GM23248 (cell line): ENCODE measurements around the gene RHEB. TPM values are rescaled to one million over a fixed set of nuclear protein-coding genes. Genes with fewer than 3 reads are reported as not detected.

Experiments
- DNase-seq: peaks from one replicate; pipeline ENCODE4 v3.0.0-alpha.2; 2015
- H2AFZ ChIP-seq: fragments of 200-600 bp; sonication (generic); 2 replicates; pipeline ENCODE4 v1.6.1; 2016; ENCODE audit warnings: antibody characterized with exemption
- H3F3A ChIP-seq: fragments of 200-600 bp; sonication (generic); 2 replicates; pipeline ENCODE4 v1.6.1; 2016; ENCODE audit warnings: mild to moderate bottlenecking, antibody characterized with exemption, mixed run types; ENCODE audit not compliant: insufficient read depth
- H3K27ac ChIP-seq: fragments of 200-600 bp; sonication (generic); 2 replicates; pipeline ENCODE4 v1.5.1; 2016; ENCODE audit warnings: mild to moderate bottlenecking
- H3K27me3 ChIP-seq: fragments of 200-600 bp; sonication (generic); replicated peaks from 2 replicates; pipeline ENCODE4 v1.6.1; 2016; ENCODE audit warnings: mild to moderate bottlenecking; ENCODE audit not compliant: insufficient read depth
- H3K36me3 ChIP-seq: fragments of 200-600 bp; sonication (generic); 2 replicates; pipeline ENCODE4 v1.6.1; 2016; ENCODE audit warnings: low read depth, mild to moderate bottlenecking
- H3K4me1 ChIP-seq: fragments of 200-600 bp; sonication (generic); 2 replicates; pipeline ENCODE4 v1.6.1; 2016; ENCODE audit warnings: mild to moderate bottlenecking; ENCODE audit not compliant: insufficient read depth
- H3K4me2 ChIP-seq: fragments of 200-600 bp; sonication (generic); one replicate; pipeline ENCODE4 v1.6.1; 2016; ENCODE audit warnings: mild to moderate bottlenecking; ENCODE audit not compliant: unreplicated experiment
- H3K4me3 ChIP-seq: fragments of 200-600 bp; sonication (generic); 2 replicates; pipeline ENCODE4 v1.5.1; 2016; ENCODE audit warnings: mild to moderate bottlenecking
- H3K79me2 ChIP-seq: fragments of 200-600 bp; sonication (generic); 2 replicates; pipeline ENCODE4 v1.6.1; 2016; ENCODE audit warnings: mild to moderate bottlenecking; ENCODE audit not compliant: insufficient read depth
- H3K9ac ChIP-seq: fragments of 200-600 bp; sonication (generic); 2 replicates; pipeline ENCODE4 v1.6.1; 2016; ENCODE audit warnings: mild to moderate bottlenecking
- H3K9me2 ChIP-seq: fragments of 200-600 bp; sonication (generic); 2 replicates; pipeline ENCODE4 v1.6.1; 2016; ENCODE audit warnings: mixed run types, mild to moderate bottlenecking, moderate library complexity; ENCODE audit not compliant: insufficient read depth
- H3K9me3 ChIP-seq: fragments of 200-600 bp; sonication (generic); one replicate; pipeline ENCODE4 v1.6.1; 2017; ENCODE audit warnings: low read depth
- H4K20me1 ChIP-seq: fragments of 200-600 bp; sonication (generic); 2 replicates; pipeline ENCODE4 v1.6.0; 2016; ENCODE audit not compliant: insufficient read depth
- EZH2 ChIP-seq: fragments of 200-600 bp; sonication (generic); IDR thresholded peaks from 2 replicates; pipeline ENCODE4 v1.6.1; 2018; ENCODE audit warnings: antibody characterized with exemption, mild to moderate bottlenecking; ENCODE audit not compliant: insufficient read depth, poor library complexity, severe bottlenecking
- EZH2phosphoT487 ChIP-seq: fragments of 200-600 bp; sonication (generic); IDR thresholded peaks from 2 replicates; pipeline ENCODE4 v1.6.1; 2018; ENCODE audit warnings: antibody characterized with exemption, moderate library complexity, mild to moderate bottlenecking, low read depth; ENCODE audit not compliant: insufficient read depth
- WGBS, 2 experiments: methylation state at CpG; one replicate each; pipeline ENCODE4 v1.1.6; 2015 to 2017; ENCODE audit warnings: low lambda C conversion rate in 2 of 2, low coverage in 1 of 2; ENCODE audit errors: missing lambda C conversion rate in 2 of 2; 5-methylcytosine and 5-hydroxymethylcytosine counted together
- in situ Hi-C: fragments of 300-500 bp; cut with MboI; formaldehyde crosslinking; loops from 2 replicates; pipeline ENCODE4 v1.15.0; 2020
- polyA plus RNA-seq: library from polyadenylated mRNA; unstranded; fragments of >200 nt; fragmentation: Nextera tagmentation; extraction: Ambion mirVana; gene quantifications from 2 replicates; pipeline ENCODE4 v1.2.1, GENCODE V29; 2016
- total RNA-seq: library from RNA; depleted of rRNA; stranded (reverse); fragments of >200 nt; shearing (Covaris generic); gene quantifications from 2 replicates; pipeline ENCODE4 v1.2.3, GENCODE V29; 2014

RHEB gene
- total and polyA plus RNA-seq, 2 experiments from 2014 or later: 86.4 to 235 TPM

- H2AFZ ChIP-seq: no peak overlapping the region
- H3K9me3 ChIP-seq: no peaks in the 10 kb centered on the region
- H3K4me2 ChIP-seq: no peak overlapping the region
- peaks cover 37% of the 10 kb centered on the region for H3K4me1 ChIP-seq
- H3K36me3 ChIP-seq: peaks cover 20% of the 10 kb centered on the region; the same call in 1 of the 2 replicates
- H3K9ac ChIP-seq: no peak overlapping the region
- no peaks in the 10 kb centered on the region for H3K9me2 ChIP-seq
- in situ Hi-C loops: no loop called here
- H3F3A ChIP-seq: peaks cover 42% of the 10 kb centered on the region
- no peak for TF ChIP-seq EZH2
- TF ChIP-seq EZH2phosphoT487: no peak
- H4K20me1 ChIP-seq: no peaks in the 10 kb centered on the region
- DNase-seq: no peak
- H3K27me3 ChIP-seq: no peaks in the 10 kb centered on the region
- no peak overlapping the region for H3K4me3 ChIP-seq
- 35 to 44% methylated on average over 2 of the region's 2 CpGs for WGBS, 2 experiments
- H3K27ac ChIP-seq: no peak overlapping the region
- peaks cover 96% of the 10 kb centered on the region for H3K79me2 ChIP-seq
Measured at GRCh38 chr7:151489498-151489897, 30.2 kb downstream of the RHEB start.

GRCh38 chr7:151488096-151488495, 31.6 kb downstream of the RHEB start:
- Histone ChIP-seq H3K4me2 (no peak overlapping the region), H3K36me3 (peaks cover 30% of the 10 kb centered on the region; the same call in 1 of the 2 replicates), H3K27me3 (no peaks in the 10 kb centered on the region), H3K4me1 (peaks cover 39% of the 10 kb centered on the region), H3K9ac (no peak overlapping the region), H3K79me2 (peaks cover 96% of the 10 kb centered on the region), H3K4me3 (no peak overlapping the region), H2AFZ (no peak overlapping the region), H4K20me1 (no peaks in the 10 kb centered on the region), H3K9me2 (no peaks in the 10 kb centered on the region), H3K27ac (no peak overlapping the region), H3K9me3 (no peaks in the 10 kb centered on the region), H3F3A (peaks cover 49% of the 10 kb centered on the region)
- TF ChIP-seq EZH2 (no peak), EZH2phosphoT487 (no peak)
- peak; percentile 14 for DNase-seq
- in situ Hi-C loops: no loop called here

GRCh38 chr7:151487228-151487627, 32.5 kb downstream of the RHEB start:
- DNase-seq: no peak
- Histone ChIP-seq H3K9me3 (no peaks in the 10 kb centered on the region), H3K4me1 (peaks cover 37% of the 10 kb centered on the region), H3K4me3 (no peak overlapping the region), H3K36me3 (peaks cover 30% of the 10 kb centered on the region; the same call in 1 of the 2 replicates), H3K79me2 (peaks cover 96% of the 10 kb centered on the region), H3K4me2 (no peak overlapping the region), H3K27ac (no peak overlapping the region), H2AFZ (no peak overlapping the region), H3F3A (peaks cover 49% of the 10 kb centered on the region), H4K20me1 (no peaks in the 10 kb centered on the region), H3K27me3 (no peaks in the 10 kb centered on the region), H3K9me2 (no peaks in the 10 kb centered on the region), H3K9ac (no peak overlapping the region)
- in situ Hi-C loops: no loop called here
- TF ChIP-seq EZH2: no peak
- TF ChIP-seq EZH2phosphoT487: no peak
- WGBS, 2 experiments: 78 to 85% methylated on average over 2 of the region's 2 CpGs

GRCh38 chr7:151486074-151486473, 33.6 kb downstream of the RHEB start:
- no peaks in the 10 kb centered on the region for H3K9me2 ChIP-seq
- 95 to 97% methylated on average over 3 of the region's 3 CpGs for WGBS, 2 experiments
- H4K20me1 ChIP-seq: no peaks in the 10 kb centered on the region
- in situ Hi-C loops: no loop called here
- no peak for DNase-seq
- no peak overlapping the region for H3K9ac ChIP-seq
- no peak overlapping the region for H3K4me3 ChIP-seq
- peak overlapping the region; percentile 77 for H3K4me2 ChIP-seq
- no peaks in the 10 kb centered on the region for H3K9me3 ChIP-seq
- peaks cover 96% of the 10 kb centered on the region for H3K79me2 ChIP-seq
- no peak overlapping the region for H2AFZ ChIP-seq
- peaks cover 26% of the 10 kb centered on the region for H3K4me1 ChIP-seq
- no peak for TF ChIP-seq EZH2phosphoT487
- no peak for TF ChIP-seq EZH2
- H3F3A ChIP-seq: peaks cover 38% of the 10 kb centered on the region
- no peaks in the 10 kb centered on the region for H3K27me3 ChIP-seq
- peaks cover 30% of the 10 kb centered on the region; the same call in 1 of the 2 replicates for H3K36me3 ChIP-seq
- H3K27ac ChIP-seq: no peak overlapping the region; the same call in 1 of the 2 replicates
